GM04504 (cell line): ENCODE measurements around the gene DAPK3.
"Not testable (repeated sequence)": the region's sequence is repeated elsewhere in the genome, so short reads cannot be mapped to it uniquely, and the experiment has no call there.

Experiments
- DNase-seq: peaks from one replicate; pipeline ENCODE4 v3.0.0-alpha.2; 2012; ENCODE audit warnings: low read depth

Gene DAPK3

DNA sequence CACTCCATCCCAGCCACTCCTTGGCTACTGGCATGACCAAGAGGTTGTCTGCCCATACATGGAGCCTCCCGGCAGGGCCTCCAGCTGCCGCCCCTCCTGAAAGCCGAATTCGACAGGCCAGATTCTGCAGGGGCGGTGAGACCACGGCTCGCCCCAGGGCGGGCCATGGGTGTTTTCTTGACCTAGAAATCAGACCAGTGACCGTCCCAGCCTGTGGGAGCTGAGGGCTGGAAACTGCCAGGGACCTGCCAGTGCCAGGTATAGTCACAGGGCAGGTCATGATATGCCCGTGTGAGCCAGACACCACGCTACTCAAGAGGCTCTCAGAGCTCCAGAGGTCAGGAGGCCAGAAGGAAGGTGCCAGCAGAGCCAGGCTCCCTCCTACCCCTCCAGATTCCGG lies 16.8 kb downstream of the DAPK3 start:
- DNase-seq = no peak

DNA sequence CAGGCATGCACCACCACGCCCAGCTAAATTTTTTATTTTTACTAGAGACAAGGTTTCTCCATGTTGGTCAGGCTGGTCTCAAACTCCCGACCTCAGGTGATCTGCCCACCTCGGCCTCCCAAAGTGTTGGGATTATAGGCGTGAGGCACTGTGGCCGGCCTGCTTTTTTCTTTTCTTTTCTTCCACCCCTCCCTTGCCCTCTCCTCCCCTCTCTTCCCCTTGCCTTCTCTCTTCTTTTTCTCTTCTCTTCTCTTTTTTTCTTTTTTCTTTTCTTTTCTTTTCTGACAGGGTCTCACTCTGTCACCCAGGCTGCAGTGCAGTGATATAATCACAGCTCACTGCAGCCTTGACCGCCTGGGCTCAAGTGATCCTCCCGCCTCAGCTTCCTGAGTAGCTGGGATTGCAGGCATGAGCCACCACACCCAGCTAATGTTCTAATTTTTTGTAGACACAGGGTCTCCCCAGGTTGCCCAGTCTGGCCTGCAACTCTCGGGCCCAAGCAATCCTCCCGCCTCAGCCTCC lies 18.1 kb downstream of the DAPK3 start:
- not testable (repeated sequence) for DNase-seq

DNA sequence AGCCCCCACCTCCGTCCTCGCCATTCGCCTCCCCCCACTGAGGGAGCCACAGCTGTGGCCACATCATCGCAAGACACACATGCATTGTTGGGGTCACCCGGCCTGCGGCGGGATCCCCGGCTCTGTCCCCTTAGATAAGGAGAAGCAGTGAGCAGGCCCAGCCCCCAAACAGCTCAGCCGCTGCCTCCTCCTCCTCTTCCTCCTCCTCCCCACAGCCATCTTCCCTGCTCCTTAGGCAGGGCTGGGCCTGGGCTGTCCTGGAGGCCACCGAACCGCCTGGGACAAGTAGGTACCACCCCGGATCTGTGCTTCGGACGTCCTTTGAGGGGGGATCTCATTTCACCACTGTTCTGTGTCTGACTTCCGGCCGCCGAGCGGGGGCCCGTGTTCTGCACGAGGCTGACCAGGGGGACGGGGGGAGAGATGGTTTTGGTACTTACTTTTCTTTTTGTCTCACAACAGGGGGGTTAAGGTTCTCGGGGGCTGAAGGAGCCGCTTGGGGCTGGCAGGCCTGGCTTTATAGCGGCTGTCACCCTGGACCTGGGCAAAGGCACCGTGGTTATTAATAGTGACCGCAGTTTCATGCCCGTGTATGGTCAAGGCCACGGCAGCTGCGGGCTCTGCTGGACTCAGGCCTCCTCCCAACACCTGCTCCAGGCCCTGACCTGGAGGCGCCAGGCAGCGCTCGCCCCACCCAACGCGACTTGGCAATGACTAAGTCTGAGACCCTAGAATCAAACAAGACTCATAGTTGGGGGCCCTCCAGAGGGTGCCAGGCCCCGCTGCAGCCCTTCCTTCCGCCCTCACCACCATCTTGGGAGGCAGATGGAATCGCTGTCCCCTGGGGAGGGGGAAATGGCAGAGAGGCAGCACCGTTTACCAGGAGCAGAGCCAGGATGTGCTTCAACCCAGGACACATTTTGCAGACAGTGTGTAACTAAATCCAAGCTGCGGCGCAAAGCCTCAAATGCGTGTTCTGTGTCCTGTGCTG lies 19.7 kb downstream of the DAPK3 start:
- no peak for DNase-seq

DNA sequence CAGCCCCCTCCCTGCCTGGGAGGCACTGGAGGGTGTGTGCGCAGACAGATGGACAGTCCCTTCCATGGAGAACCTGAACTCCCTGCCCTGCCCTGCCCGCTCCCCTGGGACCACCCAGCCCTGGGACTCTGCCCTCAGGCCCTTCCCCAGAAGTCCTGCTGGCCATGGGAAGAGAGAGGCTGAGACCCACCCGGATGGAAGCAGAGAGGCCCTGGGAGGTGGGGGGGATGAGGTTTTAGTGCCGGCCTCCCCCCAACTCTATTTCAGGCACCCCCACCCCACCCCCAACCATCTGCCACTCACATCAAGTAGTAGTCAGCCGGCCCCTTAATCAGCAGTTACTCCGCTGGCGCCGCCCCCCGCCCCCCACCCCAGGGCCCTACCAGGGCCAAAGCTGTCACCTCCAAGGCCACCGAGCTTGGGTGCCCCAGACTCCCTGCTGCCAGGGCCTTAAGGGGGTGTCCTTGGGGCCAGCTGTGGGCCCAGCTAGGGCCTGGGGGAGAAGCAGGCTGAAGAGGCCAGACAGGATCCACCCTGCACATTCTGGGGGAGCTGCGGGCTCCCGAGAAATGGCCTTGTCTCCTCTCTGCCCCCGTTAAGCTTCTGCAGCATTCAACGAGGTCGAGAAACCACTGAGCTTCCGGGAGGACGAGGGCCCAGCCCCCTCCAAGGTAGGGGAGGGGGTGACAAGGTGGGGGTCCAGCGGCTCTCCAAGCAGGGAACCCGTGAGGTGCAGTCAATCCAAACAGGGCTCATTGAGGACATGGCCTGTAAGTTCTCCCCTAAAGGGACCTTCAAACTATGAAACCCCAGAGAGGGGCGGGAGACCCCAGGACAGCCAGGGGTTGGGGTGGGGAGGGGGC lies 20.7 kb downstream of the DAPK3 start:
- DNase-seq = no peak

DNA sequence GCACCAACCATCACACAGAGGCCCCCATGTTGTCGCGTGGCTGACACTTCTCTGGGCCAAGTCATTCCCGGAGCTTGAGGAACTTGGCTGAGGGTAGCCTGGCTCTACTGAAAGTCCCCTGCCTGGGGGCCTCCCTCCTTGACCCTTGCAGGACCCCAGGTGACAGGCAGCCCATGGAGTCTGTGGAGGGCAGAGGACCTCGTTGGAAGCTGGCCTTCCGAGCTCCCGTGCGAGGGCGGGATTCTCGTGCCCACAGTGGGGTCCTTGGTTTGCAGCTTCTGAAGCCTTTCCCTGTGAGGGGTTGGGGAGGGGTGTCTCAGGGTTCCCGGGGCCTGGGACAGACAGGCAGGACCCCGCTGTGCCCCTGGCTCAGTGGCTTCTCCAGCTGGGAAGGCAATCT lies 21.6 kb downstream of the DAPK3 start:
- DNase-seq = no peak

DNA sequence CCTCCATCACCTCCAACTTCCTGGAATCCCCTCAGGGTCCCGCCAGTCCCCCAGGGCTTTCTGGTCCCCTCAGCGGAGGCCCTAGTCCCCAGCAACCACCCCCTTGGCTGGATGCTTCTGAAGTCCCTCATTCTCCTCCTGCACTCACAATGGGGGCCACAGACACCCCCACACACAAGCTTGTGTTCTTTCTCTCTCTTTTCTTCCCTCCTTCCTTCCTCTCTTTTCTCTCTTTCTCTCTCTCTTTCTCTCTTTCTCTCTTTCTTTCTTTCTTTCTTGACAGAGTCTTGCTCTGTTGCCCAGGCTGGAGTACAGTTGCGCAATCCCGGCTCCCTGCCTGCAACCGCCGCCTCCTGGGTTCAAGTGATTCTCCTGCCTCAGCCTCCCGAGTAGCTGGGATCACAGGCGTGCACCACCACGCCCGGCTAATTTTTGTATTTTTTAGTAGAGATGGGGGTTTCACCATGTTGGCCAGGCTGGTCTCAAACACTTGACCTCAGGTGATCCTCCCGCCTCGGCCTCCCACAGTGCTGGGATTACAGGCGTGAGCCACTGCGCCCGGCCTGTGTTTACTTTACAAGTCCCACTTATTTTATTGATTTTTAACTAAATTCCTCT lies 23.5 kb downstream of the DAPK3 start:
- not testable (repeated sequence) for DNase-seq

DNA sequence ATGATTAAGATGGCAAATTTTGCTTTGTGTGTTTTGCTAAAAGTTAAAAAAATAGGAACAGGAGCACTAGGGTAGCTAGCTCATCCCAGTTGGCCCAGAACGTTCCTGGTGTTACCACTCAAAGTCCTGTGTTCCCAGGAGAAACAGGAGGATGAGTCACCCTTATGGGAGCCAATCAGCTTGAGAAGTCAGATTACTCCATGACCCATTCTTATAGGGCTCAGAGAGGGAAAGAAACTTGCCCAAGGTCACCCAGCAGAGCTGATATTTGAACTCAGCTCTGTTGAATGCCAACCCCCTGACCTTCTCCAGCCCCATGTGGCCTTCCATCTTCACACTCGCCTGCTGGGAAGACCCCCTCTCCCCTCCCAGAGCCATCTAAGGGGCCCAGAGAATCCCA lies 25.1 kb downstream of the DAPK3 start:
- DNase-seq = no peak

DNA sequence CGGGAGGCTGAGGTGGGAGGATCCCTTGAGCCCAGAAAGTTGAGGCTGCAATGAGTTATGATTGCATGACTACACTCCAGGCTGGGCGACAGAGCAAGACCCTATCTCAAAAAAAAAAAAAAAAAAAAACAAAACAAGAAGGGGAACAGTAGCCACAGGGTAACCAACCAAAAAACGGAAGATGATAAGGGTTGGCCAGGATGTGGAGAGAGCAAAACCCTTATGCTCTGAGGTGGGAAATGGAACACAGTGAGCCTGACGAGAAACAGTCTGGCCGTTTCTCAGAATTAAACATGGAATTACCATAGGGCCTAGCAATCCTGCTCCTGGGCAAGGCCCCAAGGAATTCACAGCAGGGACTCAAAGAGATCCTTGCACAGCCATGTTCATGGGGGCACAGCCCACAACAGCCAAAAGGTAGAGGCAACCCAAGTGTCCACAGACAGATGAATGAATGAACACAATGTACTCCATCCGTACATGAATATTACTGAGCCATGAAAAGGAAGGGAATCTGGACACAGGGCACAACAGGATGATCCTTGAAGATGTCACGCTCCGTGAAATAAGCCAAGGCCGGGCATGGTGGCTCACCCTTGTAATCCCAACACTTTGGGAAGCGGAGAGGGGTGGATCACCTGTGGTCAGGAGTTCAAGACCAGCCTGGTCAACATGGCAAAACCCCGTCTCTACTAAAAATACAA lies 26.7 kb downstream of the DAPK3 start:
- DNase-seq = no peak

DNA sequence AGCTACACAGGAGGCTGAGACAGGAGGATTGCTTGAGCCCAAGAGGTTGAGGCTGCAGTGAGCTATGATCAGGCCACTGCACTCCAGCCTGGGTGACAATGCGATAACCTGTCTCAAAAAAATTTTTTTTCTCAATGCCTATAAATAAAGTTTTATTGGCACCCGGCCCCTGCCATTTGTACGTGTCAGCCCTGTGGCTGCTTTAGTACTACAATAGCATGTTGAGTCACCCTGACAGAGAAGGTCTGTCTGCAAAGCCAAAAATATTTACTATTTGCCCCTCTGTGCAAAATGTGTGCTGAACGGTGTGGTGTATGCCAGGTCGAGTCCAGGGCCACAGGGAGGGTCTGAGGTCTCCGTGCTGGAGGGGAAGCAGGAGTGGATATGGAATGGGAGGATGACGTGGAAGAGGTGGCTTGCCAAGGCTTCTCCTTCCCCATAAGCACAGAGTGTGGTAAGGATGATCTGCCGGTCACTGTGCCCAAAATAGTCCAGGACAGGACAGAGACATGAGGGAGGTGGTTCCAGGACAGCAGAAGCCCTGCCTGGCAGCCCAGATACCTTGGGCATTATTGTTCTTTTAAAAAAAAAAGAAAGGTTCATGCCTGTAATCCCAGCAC lies 28.0 kb downstream of the DAPK3 start:
- DNase-seq = no peak

DNA sequence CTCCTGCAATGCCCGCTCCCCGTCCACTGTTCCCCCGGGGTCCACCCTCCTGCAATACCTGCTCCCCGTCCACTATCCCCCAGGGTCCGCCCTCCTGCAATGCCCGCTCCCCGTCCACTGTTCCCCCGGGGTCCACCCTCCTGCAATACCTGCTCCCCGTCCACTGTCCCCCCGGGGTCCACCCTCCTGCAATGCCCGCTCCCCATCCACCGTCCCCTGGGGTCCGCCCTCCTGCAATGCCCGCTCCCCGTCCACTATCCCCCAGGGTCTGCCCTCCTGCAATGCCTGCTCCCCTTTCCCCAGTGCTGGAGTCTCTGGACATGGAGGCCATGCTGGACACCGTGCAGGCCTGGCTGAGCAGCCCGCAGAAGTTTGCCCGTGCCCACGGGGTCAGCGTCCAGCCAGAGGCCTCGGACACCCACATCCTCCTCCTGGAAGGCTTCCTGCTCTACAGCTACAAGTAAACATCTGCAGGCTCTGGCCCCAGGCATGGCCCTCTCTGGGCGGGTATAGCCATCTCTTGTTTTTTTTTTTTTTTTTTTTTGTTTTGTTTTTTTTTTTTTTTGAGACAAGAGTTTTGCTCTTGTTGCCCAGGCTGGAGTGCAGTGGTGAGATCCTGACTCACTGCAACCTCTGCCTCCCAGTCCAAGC lies 32.5 kb downstream of the DAPK3 start:
- not testable (repeated sequence) for DNase-seq

DNA sequence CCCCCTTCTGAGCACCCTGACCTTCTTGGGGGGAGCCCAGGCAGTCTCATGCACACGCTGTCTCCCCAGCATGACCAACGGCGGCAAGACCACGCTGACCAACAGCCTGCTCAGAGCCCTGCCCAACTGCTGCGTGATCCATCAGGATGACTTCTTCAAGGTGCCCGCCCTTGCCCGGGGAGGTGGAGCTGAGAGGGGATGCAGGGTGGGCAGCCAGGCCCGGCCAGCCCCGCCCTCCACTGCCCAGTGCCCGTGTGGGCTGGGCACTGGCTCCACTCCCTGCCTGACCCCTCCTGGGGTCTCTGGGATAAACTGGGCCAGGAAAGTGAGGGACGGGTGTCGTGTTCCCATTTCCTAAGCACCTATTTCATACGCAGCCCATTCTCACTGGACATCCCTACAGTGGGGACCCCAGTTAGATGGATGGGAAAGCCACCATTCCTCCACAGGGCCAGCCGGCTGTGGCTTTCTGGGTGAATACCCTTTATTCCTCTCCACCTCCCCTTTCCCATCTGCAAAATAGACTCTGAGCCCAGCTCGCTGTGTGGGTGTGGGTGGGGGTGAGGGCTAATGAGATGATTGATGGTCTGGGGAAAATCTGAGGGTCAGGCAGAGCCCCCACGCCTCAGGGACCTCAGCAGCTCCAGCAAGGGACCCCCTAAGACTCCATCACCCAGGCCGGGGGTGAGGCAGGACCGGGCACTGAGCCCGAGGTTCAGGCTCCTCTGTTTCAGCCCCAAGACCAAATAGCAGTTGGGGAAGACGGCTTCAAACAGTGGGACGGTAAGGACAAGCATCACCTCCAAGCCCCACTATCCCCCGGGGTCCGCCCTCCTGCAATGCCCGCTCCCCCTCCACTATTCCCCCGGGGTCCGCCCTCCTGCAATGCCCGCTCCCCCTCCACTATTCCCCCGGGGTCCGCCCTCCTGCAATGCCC lies 34.1 kb downstream of the DAPK3 start:
- DNase-seq = no peak

DNA sequence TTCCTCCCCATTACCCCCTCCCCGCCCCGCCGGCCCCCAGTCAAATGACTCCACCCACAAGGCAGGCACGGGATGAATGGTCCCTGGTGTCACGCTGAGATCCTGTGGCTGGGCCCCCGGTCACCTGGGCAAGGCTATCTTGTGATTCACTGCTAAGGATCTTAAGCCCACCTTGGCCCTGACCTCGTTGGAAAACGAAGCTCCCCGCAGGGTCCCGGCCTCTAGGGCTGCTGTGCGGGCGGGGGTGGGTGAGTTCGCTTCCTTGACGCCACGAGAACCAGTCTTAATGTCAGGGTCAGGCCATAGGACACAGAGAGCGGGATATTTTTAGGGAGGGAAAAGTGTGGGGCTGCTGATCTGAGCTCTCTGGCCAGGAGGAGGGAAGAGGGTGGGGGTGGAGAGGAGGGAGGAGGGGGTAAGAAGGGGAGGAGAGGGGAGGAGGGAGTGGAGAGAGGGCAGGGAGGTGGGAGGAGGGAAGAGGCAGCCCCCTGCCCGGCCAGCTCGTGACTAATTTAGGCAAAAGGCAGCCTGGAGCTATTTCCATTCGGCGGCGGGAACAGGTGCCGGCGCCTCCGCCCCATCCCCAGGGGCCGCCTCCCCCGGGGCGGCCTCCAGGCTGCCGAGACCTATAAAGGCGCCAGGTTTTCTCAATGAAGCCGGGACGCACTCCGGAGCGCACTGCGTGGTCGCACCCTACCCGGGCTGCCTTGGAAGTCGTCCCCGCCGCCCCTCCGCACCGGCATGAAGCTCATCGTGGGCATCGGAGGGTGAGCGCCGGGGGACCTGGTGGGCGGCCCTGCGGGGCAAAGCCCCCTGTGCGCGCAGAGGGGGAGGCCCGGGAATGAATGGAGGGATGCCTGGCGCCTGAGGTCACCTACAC lies 37.7 kb downstream of the DAPK3 start, which contains the start of gene NMRK2:
TSS of gene NMRK2 (plus strand) at position 139 of the 880 bp plus-strand sequence. CDS start at position 742, 603 bp downstream.
- DNase-seq = no peak

DNA sequence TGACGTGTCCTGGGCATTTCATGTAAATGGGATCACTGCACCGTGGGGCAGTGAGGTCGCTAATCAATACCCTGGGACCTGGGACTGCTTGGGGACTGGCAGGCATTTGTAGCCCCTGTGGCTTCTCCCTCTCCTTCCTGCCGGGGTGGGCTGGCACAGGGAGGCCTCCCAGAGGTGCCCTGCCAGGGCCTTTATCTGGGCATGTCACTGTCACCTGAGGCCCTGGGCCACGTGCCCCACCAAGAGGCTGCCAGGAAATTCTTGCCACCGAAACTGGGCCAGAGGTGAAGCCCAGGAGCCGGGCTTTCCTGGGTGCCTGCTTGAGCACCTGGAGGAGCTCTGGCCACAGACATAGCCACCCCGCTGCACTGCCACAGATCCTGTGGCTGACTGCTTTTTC lies 39.9 kb downstream of the DAPK3 start:
- DNase-seq = no peak

DNA sequence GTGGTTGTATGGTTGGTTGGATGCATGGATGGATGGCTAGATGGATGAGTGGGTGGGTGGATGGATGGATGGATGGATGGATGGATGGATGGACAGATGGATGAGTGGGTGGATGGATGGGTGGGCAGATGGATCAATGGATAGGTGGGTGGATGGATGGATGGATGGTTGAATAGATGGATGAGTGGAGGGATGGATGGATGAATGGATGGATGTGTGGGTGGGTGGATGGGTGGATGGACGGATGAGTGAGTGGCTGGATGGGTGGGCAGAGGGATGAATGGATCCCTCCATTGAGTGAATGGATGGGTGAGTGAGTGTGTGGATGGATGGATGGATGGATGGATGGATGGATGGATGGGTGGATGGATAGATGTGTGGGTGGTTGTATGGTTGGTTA lies 47.0 kb downstream of the DAPK3 start:
- no peak for DNase-seq

DNA sequence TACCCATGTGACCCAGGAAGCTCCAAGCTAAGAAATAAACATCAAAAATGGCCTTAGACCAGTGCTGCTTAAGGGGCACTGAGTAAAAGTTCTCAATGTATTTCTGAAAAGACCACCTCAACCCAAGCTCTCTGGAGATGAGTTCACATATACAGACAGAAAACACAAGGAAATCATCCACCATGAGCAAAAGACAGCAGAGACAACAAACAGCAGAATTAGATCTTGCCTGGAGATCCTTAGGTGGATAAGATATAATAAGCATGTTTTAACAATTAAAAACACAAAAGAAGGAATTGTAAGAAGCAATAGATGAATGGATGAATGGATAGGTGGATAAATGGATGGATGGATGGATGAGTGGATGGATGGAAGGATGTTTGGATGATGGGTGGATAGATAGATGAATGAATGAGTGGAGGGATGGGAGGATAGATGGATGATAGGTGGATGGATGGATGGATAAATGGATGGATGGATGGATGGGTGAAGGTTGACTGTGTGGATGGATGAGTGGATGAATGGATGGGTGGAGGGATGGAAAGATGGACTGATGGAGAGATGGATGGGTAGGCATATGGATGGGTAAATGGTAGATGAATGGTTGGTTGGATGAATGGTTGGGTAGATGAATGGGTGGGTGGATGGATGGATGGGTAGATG lies 47.7 kb downstream of the DAPK3 start:
- no peak for DNase-seq

DNA sequence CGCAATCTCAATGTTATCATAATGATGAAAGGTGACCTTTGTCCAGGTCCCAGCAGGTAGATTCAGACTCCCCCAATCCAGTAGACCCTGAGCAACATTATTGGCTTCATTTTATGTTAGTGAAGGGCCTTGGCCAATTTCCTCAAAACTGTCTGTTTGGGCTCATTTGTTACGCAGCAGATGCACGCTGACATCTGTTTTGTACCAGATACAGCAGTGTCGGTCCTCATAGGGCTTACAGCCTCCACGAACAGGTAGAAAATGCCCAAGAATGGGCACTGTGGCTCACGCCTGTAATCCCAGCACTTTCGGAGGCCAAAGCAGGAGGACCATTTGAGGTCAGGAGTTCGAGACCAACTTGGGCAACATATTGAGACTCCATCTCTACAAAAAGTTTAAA lies 51.1 kb downstream of the DAPK3 start:
- DNase-seq = no peak

DNA sequence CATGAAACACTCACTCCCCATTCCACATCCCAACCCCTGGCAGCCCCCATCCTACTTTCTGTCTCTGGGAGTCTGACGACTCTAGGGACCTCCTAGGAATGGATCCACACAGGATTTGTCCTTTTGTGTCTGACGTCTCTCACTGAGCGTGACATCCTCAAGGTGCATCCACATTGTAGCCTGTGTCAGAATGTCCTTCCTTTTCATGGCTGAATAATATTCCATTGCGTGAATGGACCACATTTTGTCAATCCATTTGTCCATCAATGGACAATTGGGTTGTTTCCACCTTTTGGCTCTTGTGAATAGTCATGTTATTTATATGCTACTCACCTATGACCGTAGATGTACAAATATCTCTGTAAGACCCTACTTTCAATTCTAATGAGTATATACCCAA lies 54.9 kb downstream of the DAPK3 start:
- DNase-seq = no peak

DNA sequence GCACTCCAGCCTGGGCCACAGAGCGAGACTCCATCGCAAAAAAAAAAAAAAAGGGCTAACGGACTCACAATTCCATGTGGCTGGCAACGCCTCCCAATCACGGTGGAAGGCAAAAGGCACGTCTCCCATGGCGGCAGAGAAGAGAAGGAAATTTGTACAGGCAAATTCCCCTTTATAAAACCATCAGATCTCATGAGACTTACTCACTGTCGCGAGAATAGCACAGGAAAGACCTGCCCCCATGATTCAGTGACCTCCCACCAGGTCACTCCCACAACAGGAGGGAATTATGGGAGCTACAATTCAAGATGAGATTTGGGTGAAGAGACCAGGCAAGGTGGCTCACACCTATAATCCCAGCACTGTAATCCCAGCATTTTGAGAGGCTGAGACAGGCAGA lies 56.7 kb downstream of the DAPK3 start:
- no peak for DNase-seq
